Astrocyte of the spinal cord (primary cell): Measurements from ENCODE around the gene SLCO3A1.
A peak's percentile ranks its signal among the peaks of the same experiment; 100 is the strongest.

Experiments used
- DNase-seq: peaks from one replicate; pipeline ENCODE4 v3.0.0; 2011; ENCODE audit warnings: low read depth, low spot score
- H3K4me3 ChIP-seq: 2 replicates; pipeline ENCODE4 v1.5.1; 2011; ENCODE audit warnings: low read depth, mild to moderate bottlenecking, low read length, moderate library complexity
- in situ Hi-C: cut with HindIII; loops from 2 replicates; pipeline ENCODE4 v1.10.0; 2017; ENCODE audit warnings: low sequenced_read_pairs
- TF ChIP-seq, protein P1 (sequence below): IDR thresholded peaks from 2 replicates; pipeline ENCODE4 v1.5.1; 2012; ENCODE audit warnings: low read depth, mild to moderate bottlenecking, low read length, inconsistent platforms

The SLCO3A1 gene

DNA sequence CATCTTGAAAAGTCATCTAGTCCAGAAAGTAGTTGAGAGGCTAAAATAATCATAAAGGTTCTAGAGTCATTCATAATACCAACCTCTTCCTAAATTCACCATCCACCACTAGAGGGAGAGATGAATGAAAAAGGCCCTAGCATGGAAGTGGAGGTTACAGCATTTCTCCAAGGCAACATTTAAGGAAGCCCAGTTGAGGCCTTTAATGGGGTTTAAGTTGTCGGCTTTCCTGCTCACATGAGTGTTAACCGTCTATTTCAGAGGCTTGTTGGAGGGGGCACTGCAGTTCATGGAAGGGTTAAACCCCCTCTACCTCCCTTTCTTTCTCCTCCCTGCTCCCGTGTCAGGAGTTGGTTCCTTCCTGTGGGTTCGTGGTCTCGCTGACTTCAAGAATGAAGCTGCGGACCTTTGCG lies 3.8 kb upstream of the SLCO3A1 start:
- H3K4me3 ChIP-seq: no peak overlapping the region
- in situ Hi-C loops: no loop called here
- DNase-seq: peak; percentile 57
- TF ChIP-seq, protein P1, sequence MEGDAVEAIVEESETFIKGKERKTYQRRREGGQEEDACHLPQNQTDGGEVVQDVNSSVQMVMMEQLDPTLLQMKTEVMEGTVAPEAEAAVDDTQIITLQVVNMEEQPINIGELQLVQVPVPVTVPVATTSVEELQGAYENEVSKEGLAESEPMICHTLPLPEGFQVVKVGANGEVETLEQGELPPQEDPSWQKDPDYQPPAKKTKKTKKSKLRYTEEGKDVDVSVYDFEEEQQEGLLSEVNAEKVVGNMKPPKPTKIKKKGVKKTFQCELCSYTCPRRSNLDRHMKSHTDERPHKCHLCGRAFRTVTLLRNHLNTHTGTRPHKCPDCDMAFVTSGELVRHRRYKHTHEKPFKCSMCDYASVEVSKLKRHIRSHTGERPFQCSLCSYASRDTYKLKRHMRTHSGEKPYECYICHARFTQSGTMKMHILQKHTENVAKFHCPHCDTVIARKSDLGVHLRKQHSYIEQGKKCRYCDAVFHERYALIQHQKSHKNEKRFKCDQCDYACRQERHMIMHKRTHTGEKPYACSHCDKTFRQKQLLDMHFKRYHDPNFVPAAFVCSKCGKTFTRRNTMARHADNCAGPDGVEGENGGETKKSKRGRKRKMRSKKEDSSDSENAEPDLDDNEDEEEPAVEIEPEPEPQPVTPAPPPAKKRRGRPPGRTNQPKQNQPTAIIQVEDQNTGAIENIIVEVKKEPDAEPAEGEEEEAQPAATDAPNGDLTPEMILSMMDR: peak; percentile 69

DNA sequence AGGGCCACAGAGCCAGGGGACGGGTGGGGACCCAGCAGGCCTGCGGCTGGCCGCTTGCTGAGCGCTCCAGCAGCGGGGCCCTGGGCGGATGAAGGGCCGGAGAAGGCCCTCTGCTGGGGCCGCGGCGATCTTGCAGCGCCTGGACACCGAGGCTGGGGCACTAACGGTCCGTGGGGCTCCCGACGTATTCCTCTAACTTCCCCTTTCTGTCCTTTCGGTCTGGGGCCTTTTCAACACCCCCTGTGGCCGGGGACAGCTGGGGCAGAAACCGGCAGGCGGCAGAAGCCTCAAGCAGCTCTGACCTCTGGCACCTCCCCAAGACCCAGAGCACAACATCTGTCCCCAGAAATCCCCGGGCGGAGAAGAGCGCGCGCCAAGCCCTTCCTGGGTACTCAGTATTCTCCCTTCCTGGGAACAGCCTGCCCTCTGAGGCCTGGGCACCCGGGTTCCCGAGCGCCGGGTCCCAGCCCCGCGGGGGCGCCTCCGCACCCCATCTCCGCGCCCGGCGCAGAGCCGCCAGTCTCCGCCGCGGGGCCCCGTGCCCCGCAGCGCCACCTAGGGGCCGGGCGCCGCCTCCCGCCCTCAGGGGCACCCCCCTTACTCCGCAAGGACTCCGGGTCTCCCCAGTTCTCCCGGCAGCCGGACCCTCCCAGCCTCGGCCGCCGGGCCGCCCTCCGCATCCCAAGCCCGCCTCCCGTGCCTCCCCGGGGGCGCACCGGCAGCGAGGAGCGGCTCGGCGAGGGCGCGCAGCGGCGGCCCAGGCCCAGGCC lies 582 bp upstream of the SLCO3A1 start:
- DNase-seq: peak; percentile 59

DNA sequence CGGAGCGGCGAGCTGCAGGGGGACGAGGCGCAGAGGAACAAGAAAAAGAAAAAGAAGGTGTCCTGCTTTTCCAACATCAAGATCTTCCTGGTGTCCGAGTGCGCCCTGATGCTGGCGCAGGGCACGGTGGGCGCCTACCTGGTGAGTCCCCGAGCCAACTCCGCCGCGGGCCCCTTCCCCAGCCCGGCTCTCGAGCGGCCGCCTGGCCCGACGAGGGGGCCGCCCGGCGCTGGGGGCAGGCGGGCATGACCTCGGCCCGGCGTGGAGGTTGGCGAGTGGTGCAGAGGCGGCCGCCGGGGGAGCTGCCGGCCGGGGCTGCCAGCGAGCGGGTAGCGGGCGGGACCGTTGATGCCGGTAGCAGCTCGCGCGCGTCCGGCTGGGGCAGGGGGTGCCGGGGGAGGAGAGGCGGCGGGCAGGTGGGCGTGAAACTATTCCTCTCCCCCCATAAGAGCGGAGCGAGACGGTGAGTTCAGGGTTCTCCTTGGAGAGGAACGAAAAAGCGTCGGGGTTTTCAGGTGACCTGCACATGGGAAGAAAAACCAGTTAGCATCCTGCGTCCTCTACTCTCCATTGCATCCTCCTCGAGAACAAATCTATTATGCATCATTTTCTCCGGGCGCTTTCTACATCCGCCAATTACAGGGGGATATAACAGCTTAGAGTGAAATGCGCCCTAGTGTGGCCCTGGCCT lies 585 bp downstream of the SLCO3A1 start:
- H3K4me3 ChIP-seq: peak overlapping the region; percentile 65
- in situ Hi-C loops: no loop called here
- TF ChIP-seq, protein P1: no peak
- peak; percentile 10 for DNase-seq

More for the DNA sequence above, 582 bp upstream of the SLCO3A1 start:
- H3K4me3 ChIP-seq: peak overlapping the region; percentile 65
- in situ Hi-C loops: no loop called here
- TF ChIP-seq, protein P1: peak; percentile 70

DNA sequence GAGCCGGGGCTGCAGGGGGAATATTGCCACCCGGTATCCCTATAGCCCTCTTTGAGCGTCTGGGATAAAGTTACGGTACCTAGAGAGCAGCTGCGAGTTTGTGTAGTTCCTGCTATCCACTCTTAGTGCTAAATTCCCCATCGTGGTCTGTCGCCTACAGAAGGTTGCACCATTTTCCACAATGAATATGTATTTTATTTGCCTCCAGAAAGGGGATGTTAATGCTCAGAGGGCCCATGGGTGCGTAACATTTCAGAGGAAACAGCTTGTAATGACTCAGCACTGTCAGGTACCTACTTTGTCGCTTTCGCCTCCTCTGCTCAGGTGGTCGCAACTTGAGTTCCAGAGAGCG lies 1.1 kb downstream of the SLCO3A1 start:
- TF ChIP-seq, protein P1: no peak
- DNase-seq: no peak
- peak overlapping the region; percentile 24 for H3K4me3 ChIP-seq
- in situ Hi-C loops: no loop called here

DNA sequence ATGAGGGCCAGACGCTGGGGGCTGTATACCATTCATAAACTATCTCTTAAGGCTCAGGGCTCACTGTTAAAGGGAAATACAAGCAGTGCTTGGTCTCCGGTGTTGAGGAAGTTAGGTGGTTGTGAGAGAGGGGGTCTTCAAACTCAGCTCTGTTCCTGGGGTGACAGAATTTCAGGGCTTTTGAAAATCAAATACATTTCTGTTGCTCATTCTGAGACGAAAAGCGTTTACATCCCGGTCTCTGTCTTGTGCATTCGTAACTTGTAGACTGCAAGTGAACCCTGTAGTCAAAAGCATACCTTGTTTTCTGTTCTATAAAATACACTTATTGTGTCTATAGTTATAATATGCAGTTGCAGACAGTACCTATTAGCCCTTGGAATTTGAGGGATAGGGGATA lies 1.7 kb downstream of the SLCO3A1 start:
- H3K4me3 ChIP-seq: no peak overlapping the region
- TF ChIP-seq, protein P1: no peak
- DNase-seq: no peak

DNA sequence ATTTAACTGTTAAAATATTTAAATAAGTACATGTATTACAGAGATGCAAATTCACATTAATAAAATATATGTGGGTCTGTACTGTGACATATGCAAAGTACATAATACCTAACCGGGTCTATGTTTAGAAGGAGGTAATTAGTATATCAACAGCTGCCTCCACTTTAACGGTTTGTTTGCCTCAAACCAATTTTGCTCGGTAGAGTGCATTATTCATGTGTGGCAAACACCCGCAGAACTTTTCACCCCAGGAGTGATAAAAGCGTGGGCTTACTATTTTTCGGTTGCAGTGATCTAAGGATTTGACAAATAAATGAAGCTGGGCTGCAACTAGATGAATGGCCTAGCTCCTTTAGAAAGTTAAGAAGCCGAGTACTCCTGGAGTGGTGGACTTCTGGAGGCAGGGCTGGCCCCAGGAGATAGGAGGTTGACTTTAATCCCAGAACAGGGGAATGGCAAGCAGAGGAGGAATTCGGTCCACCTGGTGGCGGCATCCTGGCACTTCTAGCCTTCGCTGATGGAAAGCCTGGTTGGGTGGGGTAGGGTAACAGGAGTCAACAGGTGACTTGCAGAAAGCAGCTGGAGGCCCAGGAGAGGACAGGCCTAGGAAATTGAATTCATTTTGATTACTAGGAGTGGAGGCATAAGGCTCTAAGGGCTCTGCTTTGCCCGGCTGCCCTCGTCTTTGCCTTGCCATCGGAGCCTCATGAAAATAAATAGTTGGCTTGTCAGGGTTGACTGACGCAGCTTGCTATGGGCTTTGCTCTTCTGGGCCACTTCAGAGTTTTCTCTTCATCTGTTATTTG lies 2.4 kb downstream of the SLCO3A1 start:
- H3K4me3 ChIP-seq: no peak overlapping the region
- in situ Hi-C loops: no loop called here
- DNase-seq: no peak
- TF ChIP-seq, protein P1: peak; percentile 24

More for the DNA sequence above, 1.7 kb downstream of the SLCO3A1 start:
- in situ Hi-C loops: no loop called here
